ENCODE data around the gene KCTD1. TPM values are rescaled to one million over a fixed set of nuclear protein-coding genes. Genes with fewer than 3 reads are reported as not detected.

KCTD1 gene
- total RNA-seq (10 to 100 TPM; 12.1 to 21.7 TPM), polyA plus RNA-seq (ENCODE audit: insufficient read length in 6 of 6) (10 to 100 TPM; 15.0 to 20.8 (median 16.8) TPM)
- long read RNA-seq, donor 1, partial matches to known transcripts: 0 of 2 reads
- long read RNA-seq, donor 1, other reads (novel, unspliced or antisense): 0 of 2 reads
- long read RNA-seq, donor 2, partial matches to known transcripts: 0 of 5 reads
- long read RNA-seq, donor 2, other reads (novel, unspliced or antisense): 0 of 5 reads
- long read RNA-seq, donor 3, partial matches to known transcripts: 0 of 3 reads
- long read RNA-seq, donor 3, other reads (novel, unspliced or antisense): 0 of 3 reads
- long read RNA-seq, donor 4, transcript KCTD1-202 (5 exons, 2,103 nt): major isoform, 5 of 8 reads
- long read RNA-seq, donor 4, partial matches to known transcripts: 2 of 8 reads
- long read RNA-seq, donor 4, other reads (novel, unspliced or antisense): 1 of 8 reads
- long read RNA-seq, donor 5, partial matches to known transcripts: 0 of 5 reads
- long read RNA-seq, donor 5, other reads (novel, unspliced or antisense): 0 of 5 reads
- long read RNA-seq, donor 6, partial matches to known transcripts: 0 of 3 reads
- long read RNA-seq, donor 6, other reads (novel, unspliced or antisense): 0 of 3 reads
- long read RNA-seq, donor 7, partial matches to known transcripts: 0 of 1 reads
- long read RNA-seq, donor 7, other reads (novel, unspliced or antisense): 0 of 1 reads
- long read RNA-seq, donor 8, partial matches to known transcripts: 0 of 3 reads
- long read RNA-seq, donor 8, other reads (novel, unspliced or antisense): 0 of 3 reads
- long read RNA-seq, donor 9: 0 reads
- long read RNA-seq, donor 10, partial matches to known transcripts: 0 of 4 reads
- long read RNA-seq, donor 10, other reads (novel, unspliced or antisense): 1 of 4 reads
- long read RNA-seq, donor 11: 0 reads
- long read RNA-seq, donor 12, partial matches to known transcripts: 0 of 1 reads
- long read RNA-seq, donor 12, other reads (novel, unspliced or antisense): 0 of 1 reads

DNA sequence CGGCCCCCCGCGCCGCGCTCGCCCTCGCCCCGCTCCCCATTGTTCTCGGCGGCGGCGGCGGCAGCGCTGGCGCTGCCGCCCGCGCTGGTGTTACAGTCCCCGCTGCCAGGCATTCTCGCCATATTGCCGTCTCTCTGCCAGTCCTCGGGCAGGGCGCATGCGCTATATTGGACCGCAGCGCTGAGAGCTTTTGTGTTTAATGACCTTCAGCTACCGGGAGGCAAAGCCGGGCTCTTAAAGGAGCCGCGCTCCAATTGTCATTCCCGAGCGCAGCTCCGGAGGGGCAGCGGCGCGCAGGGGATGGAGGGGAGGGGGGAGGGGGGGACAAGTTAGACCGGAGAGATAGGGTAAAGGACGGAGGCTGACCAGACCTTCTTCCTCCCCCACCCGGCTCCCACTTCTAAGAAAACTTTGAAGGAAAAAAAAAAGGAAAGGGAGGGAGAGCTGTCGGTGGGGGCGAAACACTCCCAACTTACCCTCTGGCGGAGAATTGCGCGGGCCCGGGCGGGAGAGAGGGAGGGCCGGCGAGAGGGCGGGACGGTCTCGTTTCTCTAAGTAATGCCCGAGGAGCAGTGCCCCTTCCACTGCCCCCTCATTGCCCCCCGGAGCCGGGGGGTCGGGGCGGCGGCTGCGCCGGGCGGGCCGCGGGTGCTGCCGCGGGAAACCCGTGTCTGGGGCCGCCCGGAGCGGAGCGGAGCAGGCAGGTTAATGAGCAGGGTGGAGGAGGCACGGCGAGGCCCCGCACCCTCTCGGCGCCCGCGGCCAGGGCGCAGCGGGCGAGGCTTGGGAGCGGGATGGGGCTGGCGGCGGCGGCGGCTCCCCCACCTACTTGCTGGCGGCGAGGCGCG, at the start of gene KCTD1:
TSS of gene KCTD1 (minus strand) at position 139 of the 848 bp plus-strand sequence. CDS start at position 122, 17 bp downstream.
- Histone ChIP-seq H3K36me3 (no peaks in the 10 kb centered on the region), H3K27ac (peak within 1 kb of the TSS; percentile 40 to 76), H3K4me3 (peak within 1 kb of the TSS; percentile 60 to 67), H3K4me1 (peaks cover 17 to 46% of the 10 kb centered on the region in 2 donors), H3K9me3 (no peaks in the 10 kb centered on the region), H3K27me3 (peaks cover 31 to 69% of the 10 kb centered on the region in 2 donors)
- TF ChIP-seq, protein P1, sequence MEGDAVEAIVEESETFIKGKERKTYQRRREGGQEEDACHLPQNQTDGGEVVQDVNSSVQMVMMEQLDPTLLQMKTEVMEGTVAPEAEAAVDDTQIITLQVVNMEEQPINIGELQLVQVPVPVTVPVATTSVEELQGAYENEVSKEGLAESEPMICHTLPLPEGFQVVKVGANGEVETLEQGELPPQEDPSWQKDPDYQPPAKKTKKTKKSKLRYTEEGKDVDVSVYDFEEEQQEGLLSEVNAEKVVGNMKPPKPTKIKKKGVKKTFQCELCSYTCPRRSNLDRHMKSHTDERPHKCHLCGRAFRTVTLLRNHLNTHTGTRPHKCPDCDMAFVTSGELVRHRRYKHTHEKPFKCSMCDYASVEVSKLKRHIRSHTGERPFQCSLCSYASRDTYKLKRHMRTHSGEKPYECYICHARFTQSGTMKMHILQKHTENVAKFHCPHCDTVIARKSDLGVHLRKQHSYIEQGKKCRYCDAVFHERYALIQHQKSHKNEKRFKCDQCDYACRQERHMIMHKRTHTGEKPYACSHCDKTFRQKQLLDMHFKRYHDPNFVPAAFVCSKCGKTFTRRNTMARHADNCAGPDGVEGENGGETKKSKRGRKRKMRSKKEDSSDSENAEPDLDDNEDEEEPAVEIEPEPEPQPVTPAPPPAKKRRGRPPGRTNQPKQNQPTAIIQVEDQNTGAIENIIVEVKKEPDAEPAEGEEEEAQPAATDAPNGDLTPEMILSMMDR (IDR thresholded peaks at IDR 0.05): no peak
- peak; percentile 58 for ATAC-seq
- peak; percentile 76 to 87 (median 86) for DNase-seq
- intact Hi-C loops (cut with DNase I): loop anchor here in 1 of 2 donors (10.0 kb wide), 1 partner anchor 106 kb away; no protein-coding TSS in a partner anchor

GRCh38 chr18:26593365-26594320, 45.3 kb upstream of the KCTD1 start:
- intact Hi-C loops (cut with DNase I): no loop called here
- Histone ChIP-seq H3K4me1 (no peaks in the 10 kb centered on the region), H3K27ac (no peak overlapping the region), H3K27me3 (no peaks in the 10 kb centered on the region), H3K9me3 (no peaks in the 10 kb centered on the region), H3K36me3 (no peaks in the 10 kb centered on the region), H3K4me3 (no peak overlapping the region)
- TF ChIP-seq, protein P1 (IDR thresholded peaks at IDR 0.05): no peak
- no peak for ATAC-seq
- no peak for DNase-seq

- intact Hi-C loops (cut with DNase I): no loop called here
- Histone ChIP-seq H3K27me3 (peaks cover 0 to 5% of the 10 kb centered on the region in 2 donors), H3K4me1 (peaks cover 0 to 3% of the 10 kb centered on the region in 2 donors), H3K4me3 (no peak overlapping the region), H3K9me3 (no peaks in the 10 kb centered on the region), H3K36me3 (no peaks in the 10 kb centered on the region), H3K27ac (no peak overlapping the region)
- TF ChIP-seq, protein P1 (IDR thresholded peaks at IDR 0.05): no peak
- DNase-seq (no peak), ATAC-seq (no peak)
Observed at GRCh38 chr18:26584745-26585144, 36.4 kb upstream of the KCTD1 start.

DNA sequence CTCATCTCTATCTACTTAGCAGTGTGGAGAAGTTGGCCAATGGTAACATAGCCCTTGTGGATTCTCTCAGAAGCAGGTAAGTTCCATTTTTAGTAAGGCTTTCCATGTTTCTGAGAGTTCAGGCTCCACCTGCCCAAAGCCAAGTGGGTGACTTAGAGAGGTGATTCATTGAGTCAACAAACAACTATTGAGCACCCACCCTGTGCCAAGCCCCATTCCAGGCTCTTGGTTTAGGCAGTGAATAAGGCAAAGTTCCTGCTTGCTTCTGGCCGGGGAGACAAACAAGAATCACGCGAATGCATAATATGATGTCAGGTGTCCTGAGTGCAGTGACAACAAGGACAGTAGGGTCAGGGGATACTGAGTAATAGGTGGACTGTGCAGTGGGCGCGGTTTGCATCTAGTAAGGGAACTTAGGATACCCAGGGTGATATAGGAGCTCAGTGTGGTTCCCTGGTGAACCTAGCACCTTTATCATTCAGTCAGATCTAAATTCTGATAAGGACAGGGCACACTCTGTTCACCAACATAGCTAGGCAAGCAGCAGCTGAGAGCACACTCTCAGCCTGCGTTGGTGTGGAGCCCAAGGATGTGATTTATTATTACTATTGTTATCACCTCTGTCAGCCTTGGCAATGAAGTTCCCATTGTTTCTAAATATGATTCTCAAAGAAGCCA, 31.7 kb upstream of the KCTD1 start:
- Histone ChIP-seq H3K4me1 (peaks cover 3 to 6% of the 10 kb centered on the region in 2 donors), H3K9me3 (no peaks in the 10 kb centered on the region), H3K36me3 (no peaks in the 10 kb centered on the region), H3K27me3 (peaks cover 0 to 36% of the 10 kb centered on the region in 2 donors), H3K4me3 (no peak overlapping the region), H3K27ac (peak overlapping the region; percentile 38 to 76)
- TF ChIP-seq, protein P1 (IDR thresholded peaks at IDR 0.05): no peak
- intact Hi-C loops (cut with DNase I): no loop called here
- DNase-seq (peak in 1 of 4 donors; percentile 76), ATAC-seq (peak; percentile 92)

Measured in left lung (tissue), 14 donors.